ENCODE measurements around the gene ILKAP.

DNA sequence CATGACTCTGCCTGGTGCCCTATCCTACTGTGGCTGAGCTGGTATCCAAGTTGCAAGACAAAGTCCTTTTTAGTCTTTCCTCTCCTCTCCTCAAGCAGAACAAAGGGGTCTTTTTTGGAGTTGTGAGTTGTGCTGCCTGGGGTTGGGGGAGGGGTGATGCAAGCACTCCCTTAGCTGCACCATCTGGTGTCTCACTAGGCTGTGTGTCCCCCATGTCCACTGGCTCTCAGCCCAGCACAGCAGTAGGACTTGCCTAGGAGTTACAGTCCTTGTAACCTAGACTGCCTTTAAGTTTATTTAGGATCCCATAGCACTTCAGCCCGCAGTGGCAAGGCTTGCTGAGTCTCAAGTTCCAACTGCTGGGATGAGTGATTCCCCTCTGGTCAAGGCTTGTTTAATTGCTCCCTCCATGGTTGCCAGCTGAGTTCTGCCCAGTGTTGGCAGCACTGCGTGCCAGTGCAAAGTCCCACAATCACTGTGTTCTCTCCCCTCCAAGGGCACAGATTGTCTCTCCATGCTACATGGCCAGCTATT, 13.2 kb upstream of the ILKAP start:
- TF ChIP-seq, protein P1, sequence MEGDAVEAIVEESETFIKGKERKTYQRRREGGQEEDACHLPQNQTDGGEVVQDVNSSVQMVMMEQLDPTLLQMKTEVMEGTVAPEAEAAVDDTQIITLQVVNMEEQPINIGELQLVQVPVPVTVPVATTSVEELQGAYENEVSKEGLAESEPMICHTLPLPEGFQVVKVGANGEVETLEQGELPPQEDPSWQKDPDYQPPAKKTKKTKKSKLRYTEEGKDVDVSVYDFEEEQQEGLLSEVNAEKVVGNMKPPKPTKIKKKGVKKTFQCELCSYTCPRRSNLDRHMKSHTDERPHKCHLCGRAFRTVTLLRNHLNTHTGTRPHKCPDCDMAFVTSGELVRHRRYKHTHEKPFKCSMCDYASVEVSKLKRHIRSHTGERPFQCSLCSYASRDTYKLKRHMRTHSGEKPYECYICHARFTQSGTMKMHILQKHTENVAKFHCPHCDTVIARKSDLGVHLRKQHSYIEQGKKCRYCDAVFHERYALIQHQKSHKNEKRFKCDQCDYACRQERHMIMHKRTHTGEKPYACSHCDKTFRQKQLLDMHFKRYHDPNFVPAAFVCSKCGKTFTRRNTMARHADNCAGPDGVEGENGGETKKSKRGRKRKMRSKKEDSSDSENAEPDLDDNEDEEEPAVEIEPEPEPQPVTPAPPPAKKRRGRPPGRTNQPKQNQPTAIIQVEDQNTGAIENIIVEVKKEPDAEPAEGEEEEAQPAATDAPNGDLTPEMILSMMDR (IDR thresholded peaks at IDR 0.05): no peak
- TF ChIP-seq POLR2A (IDR thresholded peaks at IDR 0.05) (no peak), POLR2AphosphoS5 (IDR thresholded peaks at IDR 0.05) (no peak)

Data from stomach (tissue), 4 donors.